ENCODE data around the gene SLC4A5. TPM values are rescaled to one million over a fixed set of nuclear protein-coding genes. Genes with fewer than 3 reads are reported as not detected.

Gene SLC4A5
- total and polyA plus RNA-seq, 2 of the 8 experiments (the other 6 are each of a cell fraction or from before 2014, with no cell fraction given): 0.42 to 0.52 TPM

DNA sequence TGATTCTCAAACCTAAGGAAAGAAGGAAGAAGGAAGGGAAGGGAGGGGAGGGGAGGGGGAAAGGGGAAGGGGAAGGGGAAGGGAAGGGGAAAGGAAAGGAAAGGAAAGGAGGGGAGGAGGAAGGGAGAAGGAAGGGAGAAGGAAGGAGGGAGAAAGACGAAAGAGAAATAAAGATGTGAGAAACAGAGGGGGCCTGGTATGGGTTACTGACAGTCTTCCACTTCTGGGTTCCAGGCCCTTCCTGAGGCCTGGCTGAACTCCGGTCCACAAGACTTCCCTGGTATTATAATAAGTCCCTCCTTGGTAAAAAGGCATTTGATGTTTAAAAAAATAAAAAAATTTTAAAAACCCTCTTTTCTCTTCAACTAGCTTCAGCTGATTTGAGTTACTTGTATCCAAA lies 17.4 kb downstream of the SLC4A5 start:
- no peak overlapping the region for H3K14ac ChIP-seq (ENCODE audit: insufficient read length)
- H4K5ac ChIP-seq (ENCODE audit: insufficient read length, low read depth, low read length): no peak overlapping the region
- H4K20me1 ChIP-seq (replicated peaks in 1 of 2; ENCODE audit: control insufficient read depth in 1 of 2, insufficient read depth in 2 of 2, low read length in 2 of 2): peaks cover 0 to 2% of the 10 kb centered on the region in 2 experiments
- H3K79me1 ChIP-seq (ENCODE audit: low read depth, low read length): no peaks in the 10 kb centered on the region
- no peak overlapping the region for H4K91ac ChIP-seq (replicated peaks; ENCODE audit: insufficient read length, low read length)
- ChIA-PET CTCF (ENCODE audit: partially characterized antibody) (interaction anchor here (0.5 to 8.0 kb wide), 7 partner anchors 9 to 74 kb away, joined by 3 to 98 read pairs (median 5); no protein-coding TSS in a partner anchor), POLR2A (ENCODE audit: partially characterized antibody) (no interaction called here)
- no peaks in the 10 kb centered on the region for H3K79me2 ChIP-seq (ENCODE audit: control insufficient read depth in 1 of 2, insufficient read depth in 2 of 2, low read length in 2 of 2)
- no peak overlapping the region for H2AFZ ChIP-seq (ENCODE audit: low read length)
- H3K56ac ChIP-seq (replicated peaks; ENCODE audit: insufficient read length, low read depth, low read length): no peak overlapping the region
- no peak overlapping the region for H3K23ac ChIP-seq (ENCODE audit: insufficient read length)
- peaks cover 0 to 4% (median 0%) of the 10 kb centered on the region in 4 experiments; a peak in 2 of 7 replicates for H3K4me1 ChIP-seq (replicated peaks in 1 of 4; ENCODE audit: control insufficient read depth in 3 of 4, insufficient read depth in 4 of 4, low read length in 3 of 4)
- peaks cover 15% of the 10 kb centered on the region; the same call in 1 of the 2 replicates for H3K23me2 ChIP-seq (ENCODE audit: low read depth, low read length)
- FAIRE-seq: no peak
- no peak overlapping the region for H4K8ac ChIP-seq (ENCODE audit: extremely low read depth, insufficient read depth, low read length)
- no peak overlapping the region for H3K27ac ChIP-seq (ENCODE audit: low read depth, low read length)
- no peak overlapping the region for H2BK12ac ChIP-seq (ENCODE audit: low read depth, low read length)
- no peaks in the 10 kb centered on the region for H3K9me3 ChIP-seq (ENCODE audit: insufficient read depth in 2 of 2, low read depth in 1 of 2, low read length in 1 of 2)
- no peak overlapping the region for H3K4me3 ChIP-seq (ENCODE audit: extremely low read depth in 1 of 4, insufficient read depth in 2 of 4, low read depth in 3 of 4, low read length in 4 of 4)
- H3K27me3 ChIP-seq (replicated peaks in 1 of 4; ENCODE audit: control insufficient read depth in 3 of 4, extremely low read depth in 1 of 4, insufficient read depth in 3 of 4, low read length in 3 of 4): no peaks in the 10 kb centered on the region; a peak in 1 of 7 replicates
- H2BK120ac ChIP-seq (replicated peaks; ENCODE audit: low read depth, low read length): no peak overlapping the region
- H2BK15ac ChIP-seq (ENCODE audit: low read length): no peak overlapping the region
- H2BK5ac ChIP-seq (ENCODE audit: low read depth, low read length): no peak overlapping the region
- H2AK5ac ChIP-seq (ENCODE audit: low read depth, low read length): no peak overlapping the region
- no peak overlapping the region for H3K18ac ChIP-seq (ENCODE audit: extremely low read depth, low read length)
- 93% methylated on average over 1 of the region's 2 CpGs; no CpG with 5 or more reads in 1 of the 2 experiments for WGBS, 2 experiments (ENCODE audit: extremely low coverage in 1 of 2, insufficient coverage in 1 of 2, insufficient read length in 1 of 2, insufficient replicate concordance in 2 of 2, low coverage in 1 of 2, low lambda C conversion rate in 2 of 2, missing lambda C conversion rate in 1 of 2)
- H3K4ac ChIP-seq (replicated peaks; ENCODE audit: insufficient read length, low read depth, low read length): no peak overlapping the region
- DNase-seq (ENCODE audit: low read depth in 1 of 2, low spot score in 2 of 2): no peak
- H3K36me3 ChIP-seq (ENCODE audit: control insufficient read depth in 2 of 4, insufficient read depth in 4 of 4, low read length in 3 of 4): no peaks in the 10 kb centered on the region; a peak in 2 of 8 replicates
- no peak overlapping the region for H3K9ac ChIP-seq (replicated peaks in 1 of 4; ENCODE audit: extremely low read depth in 1 of 4, low read depth in 3 of 4, low read length in 3 of 4)
- no peak overlapping the region for H2BK20ac ChIP-seq (ENCODE audit: low read length)
- no peak overlapping the region for H3K4me2 ChIP-seq (ENCODE audit: insufficient read depth in 1 of 2, low read depth in 2 of 2, low read length in 2 of 2)
- TF ChIP-seq PHF8 (conservative IDR thresholded peaks at IDR 0.05; ENCODE audit: low read depth, low read length): no peak
- no peak for TF ChIP-seq JUN (IDR thresholded peaks at IDR 0.05; ENCODE audit: low read depth, low read length)
- TF ChIP-seq TBP (IDR thresholded peaks at IDR 0.05; ENCODE audit: low read depth, low read length): no peak
- no peak for TF ChIP-seq EGR1 (IDR thresholded peaks at IDR 0.05; ENCODE audit: borderline replicate concordance, low read depth, low read length)
- no peak for TF ChIP-seq MAX (IDR thresholded peaks at IDR 0.05)
- TF ChIP-seq TEAD4 (IDR thresholded peaks at IDR 0.05; ENCODE audit: low read depth, low read length): no peak
- TF ChIP-seq POLR2AphosphoS5 (IDR thresholded peaks at IDR 0.05; ENCODE audit: low read depth, low read length): no peak
- TF ChIP-seq TAF7 (optimal IDR thresholded peaks at IDR 0.05; ENCODE audit: borderline replicate concordance, low read depth, low read length): no peak
- TF ChIP-seq YY1 (IDR thresholded peaks at IDR 0.05; ENCODE audit: low read depth, low read length): no peak
- TF ChIP-seq SAP30 (IDR thresholded peaks at IDR 0.05; ENCODE audit: insufficient read depth, insufficient replicate concordance, low read length): no peak
- no peak for TF ChIP-seq SUZ12 (IDR thresholded peaks at IDR 0.05; ENCODE audit: low read length)
- no peak for TF ChIP-seq GABPA (IDR thresholded peaks at IDR 0.05; ENCODE audit: borderline replicate concordance, insufficient read depth, low read length)
- TF ChIP-seq MAFK (IDR thresholded peaks at IDR 0.05; ENCODE audit: low read depth, low read length): no peak
- TF ChIP-seq ZNF274 (IDR thresholded peaks at IDR 0.05; ENCODE audit: borderline replicate concordance, extremely low read depth, low read length): no peak
- no peak for TF ChIP-seq CHD1 (IDR thresholded peaks at IDR 0.05; ENCODE audit: low read depth, low read length)

Data from H1 (cell line).